Measurements from ENCODE around the gene RARB. TPM values are rescaled to one million over a fixed set of nuclear protein-coding genes. Genes with fewer than 3 reads are reported as not detected.

The RARB gene
- total RNA-seq, 1 donor from 2014 or later = not detected

- Mint-ChIP-seq H3K36me3 (ENCODE audit: low read depth) (no peaks in the 10 kb centered on the region), H3K4me3 (no peak overlapping the region), H3K27ac (no peak overlapping the region), H3K4me1 (ENCODE audit: low read depth) (no peaks in the 10 kb centered on the region), H3K9me3 (no peaks in the 10 kb centered on the region), H3K27me3 (ENCODE audit: insufficient read depth) (no peaks in the 10 kb centered on the region)
- intact Hi-C loops (cut with micrococcal nuclease) = no loop called here
- DNase-seq (ENCODE audit: low spot score) = no peak
These were observed 84.1 kb downstream of the RARB start for GRCh38 chr3:25511972-25512721.

GRCh38 chr3:25513642-25514266, 85.7 kb downstream of the RARB start:
- intact Hi-C loops (cut with micrococcal nuclease) = no loop called here
- no peak for DNase-seq (ENCODE audit: low spot score)
- H3K9me3 Mint-ChIP-seq = no peaks in the 10 kb centered on the region

GRCh38 chr3:25515171-25515570, 87.1 kb downstream of the RARB start:
- no peak overlapping the region for H3K27ac Mint-ChIP-seq
- DNase-seq (ENCODE audit: low spot score) = no peak
- H3K27me3 Mint-ChIP-seq (ENCODE audit: insufficient read depth) = no peaks in the 10 kb centered on the region
- H3K36me3 Mint-ChIP-seq (ENCODE audit: low read depth) = no peaks in the 10 kb centered on the region
- no peaks in the 10 kb centered on the region for H3K9me3 Mint-ChIP-seq
- H3K4me1 Mint-ChIP-seq (ENCODE audit: low read depth) = no peaks in the 10 kb centered on the region
- intact Hi-C loops (cut with micrococcal nuclease) = no loop called here
- H3K4me3 Mint-ChIP-seq = no peak overlapping the region

More at GRCh38 chr3:25513642-25514266, 85.7 kb downstream of the RARB start:
- Mint-ChIP-seq H3K4me3 (no peak overlapping the region), H3K36me3 (ENCODE audit: low read depth) (no peaks in the 10 kb centered on the region), H3K27me3 (ENCODE audit: insufficient read depth) (no peaks in the 10 kb centered on the region), H3K27ac (no peak overlapping the region), H3K4me1 (ENCODE audit: low read depth) (no peaks in the 10 kb centered on the region)

GRCh38 chr3:25520926-25521559, 93.0 kb downstream of the RARB start:
- DNase-seq (ENCODE audit: low spot score) = no peak
- H3K36me3 Mint-ChIP-seq (ENCODE audit: low read depth) = no peaks in the 10 kb centered on the region
- H3K27me3 Mint-ChIP-seq (ENCODE audit: insufficient read depth) = peaks cover 5% of the 10 kb centered on the region
- H3K9me3 Mint-ChIP-seq = no peaks in the 10 kb centered on the region
- H3K4me1 Mint-ChIP-seq (ENCODE audit: low read depth) = no peaks in the 10 kb centered on the region
- H3K27ac Mint-ChIP-seq = no peak overlapping the region
- no peak overlapping the region for H3K4me3 Mint-ChIP-seq
- intact Hi-C loops (cut with micrococcal nuclease) = no loop called here

GRCh38 chr3:25527336-25527735, 99.3 kb downstream of the RARB start:
- no peak overlapping the region for H3K4me3 Mint-ChIP-seq
- H3K27me3 Mint-ChIP-seq (ENCODE audit: insufficient read depth) = peaks cover 4% of the 10 kb centered on the region
- peaks cover 3% of the 10 kb centered on the region for H3K9me3 Mint-ChIP-seq
- H3K4me1 Mint-ChIP-seq (ENCODE audit: low read depth) = no peaks in the 10 kb centered on the region
- H3K36me3 Mint-ChIP-seq (ENCODE audit: low read depth) = no peaks in the 10 kb centered on the region
- DNase-seq (ENCODE audit: low spot score) = no peak
- intact Hi-C loops (cut with micrococcal nuclease) = no loop called here
- no peak overlapping the region for H3K27ac Mint-ChIP-seq

- no peak for DNase-seq (ENCODE audit: low spot score)
- intact Hi-C loops (cut with micrococcal nuclease) = no loop called here
- H3K27ac Mint-ChIP-seq = no peak overlapping the region
- H3K4me3 Mint-ChIP-seq = no peak overlapping the region
- H3K27me3 Mint-ChIP-seq (ENCODE audit: insufficient read depth) = peaks cover 4% of the 10 kb centered on the region
- peaks cover 4% of the 10 kb centered on the region for H3K9me3 Mint-ChIP-seq
- H3K4me1 Mint-ChIP-seq (ENCODE audit: low read depth) = no peaks in the 10 kb centered on the region
- no peaks in the 10 kb centered on the region for H3K36me3 Mint-ChIP-seq (ENCODE audit: low read depth)
These were observed 99.7 kb downstream of the RARB start for GRCh38 chr3:25527801-25528200.

GRCh38 chr3:25531971-25532370, 103.9 kb downstream of the RARB start:
- no peak for DNase-seq (ENCODE audit: low spot score)
- Mint-ChIP-seq H3K36me3 (ENCODE audit: low read depth) (no peaks in the 10 kb centered on the region), H3K27me3 (ENCODE audit: insufficient read depth) (peaks cover 2% of the 10 kb centered on the region), H3K27ac (no peak overlapping the region), H3K9me3 (peaks cover 4% of the 10 kb centered on the region), H3K4me1 (ENCODE audit: low read depth) (no peaks in the 10 kb centered on the region), H3K4me3 (no peak overlapping the region)
- intact Hi-C loops (cut with micrococcal nuclease) = no loop called here

GRCh38 chr3:25532431-25533162, 104.5 kb downstream of the RARB start:
- no peak for DNase-seq (ENCODE audit: low spot score)
- no peak overlapping the region for H3K27ac Mint-ChIP-seq
- H3K9me3 Mint-ChIP-seq = peaks cover 4% of the 10 kb centered on the region
- H3K36me3 Mint-ChIP-seq (ENCODE audit: low read depth) = no peaks in the 10 kb centered on the region
- H3K4me3 Mint-ChIP-seq = no peak overlapping the region
- H3K4me1 Mint-ChIP-seq (ENCODE audit: low read depth) = no peaks in the 10 kb centered on the region
- H3K27me3 Mint-ChIP-seq (ENCODE audit: insufficient read depth) = peaks cover 2% of the 10 kb centered on the region
- intact Hi-C loops (cut with micrococcal nuclease) = no loop called here

- no peaks in the 10 kb centered on the region for H3K4me1 Mint-ChIP-seq (ENCODE audit: low read depth)
- no peak overlapping the region for H3K4me3 Mint-ChIP-seq
- no peak overlapping the region for H3K27ac Mint-ChIP-seq
- H3K27me3 Mint-ChIP-seq (ENCODE audit: insufficient read depth) = peaks cover 4% of the 10 kb centered on the region
- no peaks in the 10 kb centered on the region for H3K36me3 Mint-ChIP-seq (ENCODE audit: low read depth)
- DNase-seq (ENCODE audit: low spot score) = no peak
- H3K9me3 Mint-ChIP-seq = peaks cover 4% of the 10 kb centered on the region
- intact Hi-C loops (cut with micrococcal nuclease) = no loop called here
These were observed 105.3 kb downstream of the RARB start for GRCh38 chr3:25533399-25533798.

- Mint-ChIP-seq H3K27ac (no peak overlapping the region), H3K9me3 (peaks cover 4% of the 10 kb centered on the region), H3K27me3 (ENCODE audit: insufficient read depth) (peaks cover 4% of the 10 kb centered on the region), H3K36me3 (ENCODE audit: low read depth) (no peaks in the 10 kb centered on the region), H3K4me1 (ENCODE audit: low read depth) (no peaks in the 10 kb centered on the region), H3K4me3 (no peak overlapping the region)
- no peak for DNase-seq (ENCODE audit: low spot score)
- intact Hi-C loops (cut with micrococcal nuclease) = no loop called here
These were observed 105.9 kb downstream of the RARB start for GRCh38 chr3:25534007-25534406.

- peaks cover 4% of the 10 kb centered on the region for H3K9me3 Mint-ChIP-seq
- peaks cover 5% of the 10 kb centered on the region for H3K27me3 Mint-ChIP-seq (ENCODE audit: insufficient read depth)
- no peak overlapping the region for H3K27ac Mint-ChIP-seq
- DNase-seq (ENCODE audit: low spot score) = no peak
- H3K4me1 Mint-ChIP-seq (ENCODE audit: low read depth) = no peaks in the 10 kb centered on the region
- no peaks in the 10 kb centered on the region for H3K36me3 Mint-ChIP-seq (ENCODE audit: low read depth)
- H3K4me3 Mint-ChIP-seq = no peak overlapping the region
- intact Hi-C loops (cut with micrococcal nuclease) = no loop called here
These were observed 108.7 kb downstream of the RARB start for GRCh38 chr3:25536521-25537391.

GRCh38 chr3:25537516-25537915, 109.5 kb downstream of the RARB start:
- H3K27me3 Mint-ChIP-seq (ENCODE audit: insufficient read depth) = peaks cover 6% of the 10 kb centered on the region
- no peak overlapping the region for H3K4me3 Mint-ChIP-seq

More at GRCh38 chr3:25537516-25537915, 109.5 kb downstream of the RARB start:
- intact Hi-C loops (cut with micrococcal nuclease) = no loop called here
- H3K4me1 Mint-ChIP-seq (ENCODE audit: low read depth) = no peaks in the 10 kb centered on the region
- no peak overlapping the region for H3K27ac Mint-ChIP-seq
- DNase-seq (ENCODE audit: low spot score) = no peak
- H3K36me3 Mint-ChIP-seq (ENCODE audit: low read depth) = no peaks in the 10 kb centered on the region
- H3K9me3 Mint-ChIP-seq = no peaks in the 10 kb centered on the region

Measured in activated T-helper 1 cell treated with anti-CD3 and anti-CD28 coated beads, Interleukin-12 subunit alpha, Interleukin-12 subunit beta, Interleukin-2, Interleukin-4 antibody, amounts not matched to agents 30 ng/mL and 10 ng/mL and 1 ng/mL, durations not matched to agents 14 hours and 24 hours and 36 hours (primary cell).